ENCODE results near the gene SON.
"Not testable (repeated sequence)": the region's sequence is repeated elsewhere in the genome, so short reads cannot be mapped to it uniquely, and the experiment has no call there.

The SON gene

DNA sequence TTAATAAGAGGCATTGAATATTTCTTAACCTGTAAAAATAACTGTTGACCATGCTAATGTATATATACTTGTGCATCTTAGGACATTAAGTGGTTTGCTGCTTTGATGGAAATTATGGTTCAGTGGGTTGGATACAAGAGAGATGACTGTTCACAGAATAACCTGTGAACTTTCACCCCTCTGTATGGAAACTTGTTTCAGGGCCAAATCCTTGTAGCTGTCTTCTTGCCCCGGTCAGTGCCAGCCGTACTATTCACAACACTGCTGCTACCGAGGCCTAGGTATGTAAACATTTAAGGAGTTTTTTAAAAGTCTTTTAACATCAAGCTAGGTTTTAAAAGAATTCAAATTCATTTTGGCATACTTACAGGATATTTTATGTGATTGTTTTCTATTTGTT, 29.5 kb downstream of the SON start:
- FAIRE-seq: no peak

DNA sequence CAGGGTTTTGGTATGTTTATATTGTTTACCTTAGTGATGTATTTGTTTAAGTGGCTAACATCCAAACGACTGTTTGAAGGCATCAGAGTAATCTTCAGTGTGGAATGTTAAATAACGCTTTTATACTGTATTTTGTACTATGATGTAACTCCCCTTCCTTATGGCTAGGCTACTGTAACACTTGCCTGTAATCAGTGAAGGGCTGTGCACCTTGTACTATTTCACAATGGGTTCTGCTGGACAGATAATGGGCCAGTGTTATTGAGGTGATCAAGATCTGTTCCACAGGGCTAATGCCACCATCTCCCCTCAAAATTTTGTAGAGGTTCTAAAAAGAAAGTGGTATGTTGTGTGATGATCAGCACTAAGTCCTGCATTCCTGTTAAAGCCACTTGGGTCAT, 33.9 kb downstream of the SON start:
- FAIRE-seq: not testable (repeated sequence)

DNA sequence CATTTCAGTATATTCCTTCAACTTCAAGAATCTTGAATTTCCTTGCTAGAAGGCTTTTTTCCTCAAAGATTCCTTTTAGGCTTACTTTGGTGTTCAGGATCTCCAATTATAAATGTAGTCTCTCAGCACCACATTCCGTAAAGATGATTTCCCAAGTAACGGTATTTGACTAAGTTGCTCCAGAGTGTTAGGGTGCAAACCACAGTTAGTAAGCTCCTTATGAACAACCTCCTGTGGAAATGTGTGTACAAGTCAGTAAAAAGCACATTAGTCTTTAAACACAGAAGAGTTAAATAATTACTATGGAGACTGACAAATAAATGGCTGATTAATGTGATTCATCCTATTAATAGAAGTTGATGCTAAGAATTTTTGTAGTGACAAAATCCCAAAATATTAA, 35.4 kb downstream of the SON start:
- no peak for FAIRE-seq

DNA sequence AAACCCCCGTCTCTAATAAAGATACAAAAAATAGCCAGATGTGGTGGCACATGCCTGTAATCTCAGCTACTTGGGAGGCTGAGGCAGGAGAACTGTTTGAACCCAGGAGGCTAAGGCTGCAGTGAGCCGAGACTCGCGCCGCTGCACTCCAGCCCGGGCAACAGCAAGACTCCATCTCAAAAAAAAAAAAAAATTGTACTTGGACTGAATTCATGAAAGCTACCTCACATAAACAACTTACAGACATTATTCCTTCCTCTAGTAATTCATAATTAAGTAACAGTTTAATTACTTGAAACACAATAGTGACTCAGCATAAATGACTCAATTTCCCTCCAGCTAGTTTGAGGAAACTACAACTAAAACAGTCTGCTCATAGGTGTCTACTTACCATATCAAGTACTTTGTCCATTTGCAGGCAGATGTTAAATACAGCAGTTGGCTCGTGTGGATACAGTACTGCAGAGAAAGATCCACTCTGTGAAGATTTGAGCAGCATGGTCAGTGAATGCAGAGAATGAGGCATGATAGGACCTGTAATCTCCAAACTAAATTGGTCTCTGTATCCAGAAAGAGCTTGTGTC, 36.2 kb downstream of the SON start:
- FAIRE-seq: peak; percentile 17

DNA sequence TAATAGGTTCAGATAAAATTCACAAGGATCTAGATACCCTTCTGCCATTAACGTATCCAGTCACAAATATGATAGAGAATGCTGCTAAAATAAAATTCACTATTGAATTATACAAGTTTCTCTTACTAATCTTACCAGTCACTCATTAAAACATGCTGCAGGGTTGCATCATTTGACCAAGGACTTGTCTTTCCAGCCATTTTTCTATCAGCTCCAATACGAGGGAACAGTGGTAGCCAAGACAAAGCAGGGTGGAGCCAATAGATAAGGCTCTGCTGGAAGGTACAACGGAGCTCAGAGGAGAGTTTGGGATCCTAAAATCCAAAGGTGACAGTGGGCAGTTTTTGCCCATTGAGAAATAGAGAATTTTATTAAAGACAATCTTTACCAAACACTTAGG, 41.6 kb downstream of the SON start:
- no peak for FAIRE-seq

GRCh38 chr21:33586927-33587326, 44.1 kb downstream of the SON start:
- no peak for FAIRE-seq

GRCh38 chr21:33587792-33588484, 45.1 kb downstream of the SON start:
- FAIRE-seq: no peak

GRCh38 chr21:33588485-33589335, 45.9 kb downstream of the SON start, which contains the start of gene DONSON:
TSS of gene DONSON (minus strand) at chr21:33588684. CDS start at chr21:33588641, 43 bp downstream.
- FAIRE-seq: no peak

- FAIRE-seq: no peak
These were observed 55.2 kb downstream of the SON start for GRCh38 chr21:33598051-33598450.

DNA sequence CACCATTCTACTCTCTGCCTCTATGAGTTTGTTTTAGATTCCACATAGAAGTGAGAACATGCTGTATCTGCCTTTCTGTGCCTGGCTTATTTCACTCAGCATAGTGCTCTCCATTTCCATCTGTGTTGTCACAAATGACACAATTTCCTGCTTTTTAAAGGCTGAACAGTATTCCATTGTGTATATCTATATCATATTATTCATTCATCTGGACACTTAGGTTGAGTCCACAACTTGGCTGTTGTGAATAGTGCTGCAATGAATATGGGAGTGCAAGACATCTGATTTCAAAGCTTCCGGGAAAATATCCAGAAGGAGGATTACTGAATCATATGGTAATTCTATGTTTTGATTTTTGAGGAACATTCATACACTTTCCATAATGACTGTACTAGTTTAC, 65.7 kb downstream of the SON start:
- no peak for FAIRE-seq

DNA sequence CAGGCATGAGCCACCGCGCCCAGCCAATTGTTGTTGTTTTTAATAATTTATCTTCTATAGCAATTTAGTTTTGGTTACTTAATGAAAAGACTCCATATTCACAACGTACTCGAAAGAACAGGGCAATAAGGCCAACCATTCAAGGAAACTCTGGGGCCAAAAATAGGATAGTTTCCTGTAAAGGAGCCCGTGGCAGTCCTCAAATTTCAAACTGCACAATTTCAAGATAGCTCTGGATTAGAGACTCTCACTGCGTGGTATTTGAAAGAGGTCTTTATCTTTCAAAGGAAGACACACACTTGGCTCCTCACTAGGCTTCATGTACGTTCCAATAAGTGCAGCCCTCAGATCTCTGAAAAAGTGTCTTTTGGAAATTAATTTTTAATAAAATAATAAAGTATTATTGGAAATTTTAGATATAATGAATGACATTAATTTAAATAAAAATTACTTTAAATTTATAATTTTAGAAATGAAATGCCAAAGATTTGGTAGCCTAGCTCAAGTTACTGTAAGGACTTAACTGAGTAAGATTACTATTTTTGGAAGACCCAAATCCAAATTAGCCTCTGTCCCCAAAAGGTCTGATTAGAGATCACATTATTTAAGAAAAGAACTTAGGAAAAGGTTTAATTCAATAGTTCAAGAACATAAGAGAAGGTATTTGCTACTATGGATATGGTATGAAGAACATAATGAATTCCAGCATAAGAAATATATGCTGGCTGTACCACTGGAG, 68.3 kb downstream of the SON start:
- FAIRE-seq: no peak

DNA sequence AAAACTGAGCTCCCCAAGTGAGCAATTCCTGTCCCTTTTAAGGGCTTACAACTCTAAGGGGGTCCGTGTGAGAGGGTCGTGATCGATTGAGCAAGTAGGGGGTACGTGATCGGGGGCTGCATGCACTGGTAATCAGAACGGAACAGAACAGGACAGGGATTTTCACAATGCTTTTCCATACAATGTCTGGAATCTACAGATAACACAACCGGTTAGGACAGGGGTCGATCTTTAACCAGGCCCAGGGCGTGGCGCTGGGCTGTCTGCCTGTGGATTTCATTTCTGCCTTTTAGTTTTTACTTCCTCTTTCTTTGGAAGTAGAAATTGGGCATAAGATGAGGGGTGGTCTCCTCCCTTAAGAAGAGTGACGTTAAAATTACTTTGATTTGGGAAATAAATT, 74.7 kb downstream of the SON start:
- FAIRE-seq: not testable (repeated sequence)

DNA sequence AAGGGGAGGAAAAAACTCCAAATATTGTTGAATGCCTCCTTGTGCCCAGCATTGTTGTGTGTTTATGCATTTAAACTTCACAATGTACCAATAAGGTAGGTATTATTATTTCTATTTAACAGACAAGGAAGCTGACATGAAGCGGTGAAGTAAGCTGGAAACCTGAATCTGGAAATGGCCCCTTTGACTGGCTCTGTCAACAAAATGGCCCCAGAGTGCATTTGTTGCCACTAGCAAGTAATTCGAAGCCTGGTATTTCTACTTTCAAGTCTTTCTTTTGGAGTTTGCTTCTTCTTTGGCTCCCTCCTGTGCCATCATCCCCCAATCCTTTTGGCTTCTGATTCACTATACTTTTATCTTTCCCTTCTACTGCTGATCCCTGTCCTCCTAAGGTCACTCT, 75.6 kb downstream of the SON start:
- no peak for FAIRE-seq

GRCh38 chr21:33619726-33620125, 76.9 kb downstream of the SON start:
- no peak for FAIRE-seq

- no peak for FAIRE-seq
These were observed 79.4 kb downstream of the SON start for GRCh38 chr21:33622253-33622652.

DNA sequence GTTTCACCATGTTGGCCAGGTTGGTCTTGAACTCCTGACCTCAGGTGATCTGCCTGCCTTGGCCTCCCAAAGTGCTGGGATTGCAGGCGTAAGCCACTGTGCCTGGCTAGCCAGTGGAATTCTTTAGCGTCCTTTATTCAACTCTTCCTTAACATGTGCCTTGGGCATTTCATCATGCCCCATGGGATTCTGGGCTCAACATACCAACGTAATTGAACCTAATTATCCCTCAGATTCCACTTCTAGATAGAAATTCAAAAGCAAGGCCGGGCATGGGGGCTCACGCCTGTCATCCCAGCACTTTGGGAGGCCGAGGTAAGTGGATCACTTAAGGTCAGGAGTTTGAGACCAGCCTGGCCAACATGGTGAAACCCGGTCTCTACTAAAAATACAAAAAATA, 83.3 kb downstream of the SON start:
- FAIRE-seq: not testable (repeated sequence)

All from TTC549 (cell line).